Ishikawa (cell line): Measurements from ENCODE around the gene PTMS.

ENCODE experiments used
- CEBPB ChIP-seq: IDR thresholded peaks from 2 replicates; pipeline ENCODE4 v1.6.1; 2012
- CREB1 ChIP-seq: IDR thresholded peaks from 2 replicates; pipeline ENCODE4 v1.6.1; 2012; ENCODE audit warnings: low read depth
- EP300 ChIP-seq: IDR thresholded peaks from 2 replicates; pipeline ENCODE4 v1.6.1; 2012; ENCODE audit warnings: borderline replicate concordance
- MAX ChIP-seq: IDR thresholded peaks from 2 replicates; pipeline ENCODE4 v1.6.1; 2012
- NFIC ChIP-seq: IDR thresholded peaks from 2 replicates; pipeline ENCODE4 v1.6.1; 2012
- USF1 ChIP-seq: IDR thresholded peaks from 2 replicates; pipeline ENCODE4 v1.6.1; 2012
- ZBTB7A ChIP-seq: IDR thresholded peaks from 2 replicates; pipeline ENCODE4 v1.6.1; 2012; ENCODE audit warnings: low read depth
- TF ChIP-seq, protein P1 (sequence below): IDR thresholded peaks from 2 replicates; pipeline ENCODE4 v1.6.1; 2012; ENCODE audit warnings: low read depth, mild to moderate bottlenecking

DNA sequence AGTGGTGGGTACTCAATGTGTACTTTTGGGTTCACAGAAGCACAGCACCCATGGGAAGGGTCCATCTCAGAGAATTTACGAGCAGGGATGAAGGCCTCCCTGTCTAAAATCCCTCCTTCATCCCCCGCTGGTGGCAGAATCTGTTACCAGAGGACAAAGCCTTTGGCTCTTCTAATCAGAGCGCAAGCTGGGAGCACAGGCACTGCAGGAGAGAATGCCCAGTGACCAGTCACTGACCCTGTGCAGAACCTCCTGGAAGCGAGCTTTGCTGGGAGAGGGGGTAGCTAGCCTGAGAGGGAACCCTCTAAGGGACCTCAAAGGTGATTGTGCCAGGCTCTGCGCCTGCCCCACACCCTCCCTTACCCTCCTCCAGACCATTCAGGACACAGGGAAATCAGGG is 54.0 kb downstream of the PTMS start:
- TF ChIP-seq MAX: no peak
- TF ChIP-seq USF1: no peak
- TF ChIP-seq CEBPB: no peak
- no peak for TF ChIP-seq CREB1
- TF ChIP-seq EP300: no peak
- TF ChIP-seq, protein P1, sequence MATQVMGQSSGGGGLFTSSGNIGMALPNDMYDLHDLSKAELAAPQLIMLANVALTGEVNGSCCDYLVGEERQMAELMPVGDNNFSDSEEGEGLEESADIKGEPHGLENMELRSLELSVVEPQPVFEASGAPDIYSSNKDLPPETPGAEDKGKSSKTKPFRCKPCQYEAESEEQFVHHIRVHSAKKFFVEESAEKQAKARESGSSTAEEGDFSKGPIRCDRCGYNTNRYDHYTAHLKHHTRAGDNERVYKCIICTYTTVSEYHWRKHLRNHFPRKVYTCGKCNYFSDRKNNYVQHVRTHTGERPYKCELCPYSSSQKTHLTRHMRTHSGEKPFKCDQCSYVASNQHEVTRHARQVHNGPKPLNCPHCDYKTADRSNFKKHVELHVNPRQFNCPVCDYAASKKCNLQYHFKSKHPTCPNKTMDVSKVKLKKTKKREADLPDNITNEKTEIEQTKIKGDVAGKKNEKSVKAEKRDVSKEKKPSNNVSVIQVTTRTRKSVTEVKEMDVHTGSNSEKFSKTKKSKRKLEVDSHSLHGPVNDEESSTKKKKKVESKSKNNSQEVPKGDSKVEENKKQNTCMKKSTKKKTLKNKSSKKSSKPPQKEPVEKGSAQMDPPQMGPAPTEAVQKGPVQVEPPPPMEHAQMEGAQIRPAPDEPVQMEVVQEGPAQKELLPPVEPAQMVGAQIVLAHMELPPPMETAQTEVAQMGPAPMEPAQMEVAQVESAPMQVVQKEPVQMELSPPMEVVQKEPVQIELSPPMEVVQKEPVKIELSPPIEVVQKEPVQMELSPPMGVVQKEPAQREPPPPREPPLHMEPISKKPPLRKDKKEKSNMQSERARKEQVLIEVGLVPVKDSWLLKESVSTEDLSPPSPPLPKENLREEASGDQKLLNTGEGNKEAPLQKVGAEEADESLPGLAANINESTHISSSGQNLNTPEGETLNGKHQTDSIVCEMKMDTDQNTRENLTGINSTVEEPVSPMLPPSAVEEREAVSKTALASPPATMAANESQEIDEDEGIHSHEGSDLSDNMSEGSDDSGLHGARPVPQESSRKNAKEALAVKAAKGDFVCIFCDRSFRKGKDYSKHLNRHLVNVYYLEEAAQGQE: no peak
- TF ChIP-seq NFIC: no peak
- TF ChIP-seq ZBTB7A: no peak
